Suppressor macrophage treated with lipopolysaccharide for 1 hour (primary cell): ENCODE data around the gene ZDHHC24.
"Not testable (repeated sequence)": the region's sequence is repeated elsewhere in the genome, so short reads cannot be mapped to it uniquely, and the experiment has no call there.

Experiments
- DNase-seq, 3 donors: peaks; one replicate each; pipeline ENCODE4 v3.0.0-alpha.2; 2020 to 2022

The ZDHHC24 gene

GRCh38 chr11:66545701-66546367, at the start of gene ZDHHC24:
Gene ZDHHC24 (minus strand): TSS chr11:66546048. CDS start chr11:66546003, 45 bp downstream.
- DNase-seq: peak; percentile 99

- DNase-seq: peak in 1 of 3 donors; percentile 20
Observed at GRCh38 chr11:66595245-66595904, 49.5 kb upstream of the ZDHHC24 start.

- DNase-seq: no peak
Observed at GRCh38 chr11:66593650-66594049, 47.8 kb upstream of the ZDHHC24 start.

- DNase-seq: no peak
Observed at GRCh38 chr11:66593303-66593635, 47.4 kb upstream of the ZDHHC24 start.

- DNase-seq: peak; percentile 98 to 99 (median 99)
Observed at GRCh38 chr11:66592457-66593302, 46.8 kb upstream of the ZDHHC24 start, which contains the start of the genes CCDC87 and CCS. Gene CCDC87 (minus strand): TSS chr11:66593063. CDS start chr11:66593015, 48 bp downstream. Gene CCS (plus strand): TSS chr11:66593185. CDS start chr11:66593262, 77 bp downstream.

GRCh38 chr11:66591175-66591574, 45.3 kb upstream of the ZDHHC24 start:
- no peak for DNase-seq

GRCh38 chr11:66589996-66590675, 44.3 kb upstream of the ZDHHC24 start:
- DNase-seq: no peak

- DNase-seq: not testable (repeated sequence)
Observed at GRCh38 chr11:66589315-66589714, 43.5 kb upstream of the ZDHHC24 start.

- DNase-seq: no peak
Observed at GRCh38 chr11:66586136-66586535, 40.3 kb upstream of the ZDHHC24 start.

GRCh38 chr11:66585447-66585846, 39.6 kb upstream of the ZDHHC24 start:
- not testable (repeated sequence) for DNase-seq

- not testable (repeated sequence) for DNase-seq
Observed at GRCh38 chr11:66582565-66583147, 36.8 kb upstream of the ZDHHC24 start.

- DNase-seq: no peak
Observed at GRCh38 chr11:66581261-66581660, 35.4 kb upstream of the ZDHHC24 start.

- DNase-seq: peak; percentile 77 to 85 (median 82)
Observed at GRCh38 chr11:66580803-66581202, 35.0 kb upstream of the ZDHHC24 start.

GRCh38 chr11:66579017-66579606, 33.3 kb upstream of the ZDHHC24 start:
- peak; percentile 91 to 95 (median 94) for DNase-seq

- no peak for DNase-seq
Observed at GRCh38 chr11:66570850-66571180, 25.0 kb upstream of the ZDHHC24 start.

GRCh38 chr11:66570079-66570849, 24.4 kb upstream of the ZDHHC24 start:
- DNase-seq: no peak

- no peak for DNase-seq
Observed at GRCh38 chr11:66569076-66569475, 23.2 kb upstream of the ZDHHC24 start.

GRCh38 chr11:66568124-66568916, 22.5 kb upstream of the ZDHHC24 start, which contains the start of gene CTSF:
Gene CTSF (minus strand): TSS chr11:66568606. CDS start chr11:66568486, 120 bp downstream.
- peak; percentile 83 to 92 (median 89) for DNase-seq

GRCh38 chr11:66567787-66568123, 21.9 kb upstream of the ZDHHC24 start:
- DNase-seq: no peak

GRCh38 chr11:66566221-66566620, 20.4 kb upstream of the ZDHHC24 start:
- no peak for DNase-seq
